ENCODE data around the gene NFRKB. TPM values are rescaled to one million over a fixed set of nuclear protein-coding genes. Genes with fewer than 3 reads are reported as not detected.

Gene NFRKB
- total and polyA plus RNA-seq, 2 donors from 2014 or later = 7.0 to 25.2 TPM

- TF ChIP-seq CTCF (IDR thresholded peaks at IDR 0.05; ENCODE audit: borderline replicate concordance, extremely low read depth, insufficient read depth) = no peak
- Histone ChIP-seq H3K4me3 (ENCODE audit: low read length in 3 of 3) (no peak overlapping the region), H3K4me1 (ENCODE audit: control insufficient read depth in 2 of 3, insufficient read depth in 2 of 3, low read depth in 1 of 3, low read length in 3 of 3) (peaks cover 2 to 11% (median 11%) of the 10 kb centered on the region in 3 donors), H3K9me3 (ENCODE audit: control insufficient read depth in 2 of 3, insufficient read depth in 1 of 3, low read length in 3 of 3) (no peaks in the 10 kb centered on the region), H3K27me3 (ENCODE audit: control insufficient read depth, insufficient read depth, low read length) (no peaks in the 10 kb centered on the region), H3K36me3 (ENCODE audit: control insufficient read depth in 2 of 3, insufficient read depth in 3 of 3, low read length in 3 of 3) (peaks cover 8 to 54% (median 24%) of the 10 kb centered on the region in 3 donors), H3K27ac (ENCODE audit: low read depth in 2 of 2, low read length in 2 of 2) (no peak overlapping the region), H3K9ac (ENCODE audit: low read length in 3 of 3) (no peak overlapping the region)
- DNase-seq (no peak), FAIRE-seq (no peak)
- intact Hi-C loops (cut with DNase I) = no loop called here
Measured at GRCh38 chr11:129864811-129865210, 30.6 kb downstream of the NFRKB start.

- peak overlapping the region; percentile 87 to 88 for H3K27ac ChIP-seq (ENCODE audit: low read depth in 2 of 2, low read length in 2 of 2)
- H3K9me3 ChIP-seq (ENCODE audit: control insufficient read depth in 2 of 3, insufficient read depth in 1 of 3, low read length in 3 of 3) = no peaks in the 10 kb centered on the region
- peaks cover 8 to 32% (median 18%) of the 10 kb centered on the region in 3 donors for H3K36me3 ChIP-seq (ENCODE audit: control insufficient read depth in 2 of 3, insufficient read depth in 3 of 3, low read length in 3 of 3)
- peaks cover 2 to 11% (median 11%) of the 10 kb centered on the region in 3 donors for H3K4me1 ChIP-seq (ENCODE audit: control insufficient read depth in 2 of 3, insufficient read depth in 2 of 3, low read depth in 1 of 3, low read length in 3 of 3)
- FAIRE-seq (peak; percentile 81), DNase-seq (peak in 4 of 5 donors; percentile 86 to 95 (median 90))
- peak overlapping the region in 1 of 3 donors; percentile 37 for H3K9ac ChIP-seq (ENCODE audit: low read length in 3 of 3)
- H3K27me3 ChIP-seq (ENCODE audit: control insufficient read depth, insufficient read depth, low read length) = no peaks in the 10 kb centered on the region
- TF ChIP-seq CTCF (IDR thresholded peaks at IDR 0.05; ENCODE audit: borderline replicate concordance, extremely low read depth, insufficient read depth) = no peak
- intact Hi-C loops (cut with DNase I) = no loop called here
- peak overlapping the region in 2 of 3 donors; percentile 23 to 52 for H3K4me3 ChIP-seq (ENCODE audit: low read length in 3 of 3)
Measured at GRCh38 chr11:129861702-129862522, 33.5 kb downstream of the NFRKB start.

GRCh38 chr11:129856036-129856435, 39.3 kb downstream of the NFRKB start:
- intact Hi-C loops (cut with DNase I) = no loop called here
- no peak for FAIRE-seq
- Histone ChIP-seq H3K36me3 (ENCODE audit: control insufficient read depth in 2 of 3, insufficient read depth in 3 of 3, low read length in 3 of 3) (peaks cover 0 to 3% (median 0%) of the 10 kb centered on the region in 3 donors), H3K27me3 (ENCODE audit: control insufficient read depth, insufficient read depth, low read length) (no peaks in the 10 kb centered on the region), H3K9me3 (ENCODE audit: control insufficient read depth in 2 of 3, insufficient read depth in 1 of 3, low read length in 3 of 3) (no peaks in the 10 kb centered on the region), H3K4me3 (ENCODE audit: low read length in 3 of 3) (no peak overlapping the region), H3K4me1 (ENCODE audit: control insufficient read depth in 2 of 3, insufficient read depth in 2 of 3, low read depth in 1 of 3, low read length in 3 of 3) (peaks cover 0 to 3% (median under 1%) of the 10 kb centered on the region in 3 donors), H3K9ac (ENCODE audit: low read length in 3 of 3) (no peak overlapping the region), H3K27ac (ENCODE audit: low read depth in 2 of 2, low read length in 2 of 2) (no peak overlapping the region)
- TF ChIP-seq CTCF (IDR thresholded peaks at IDR 0.05; ENCODE audit: borderline replicate concordance, extremely low read depth, insufficient read depth) = no peak
- DNase-seq = no peak

Data from kidney (tissue), 14 donors.